ENCODE data around the gene P2RY6.
"Not testable (repeated sequence)": the region's sequence is repeated elsewhere in the genome, so short reads cannot be mapped to it uniquely, and the experiment has no call there.

The P2RY6 gene

DNA sequence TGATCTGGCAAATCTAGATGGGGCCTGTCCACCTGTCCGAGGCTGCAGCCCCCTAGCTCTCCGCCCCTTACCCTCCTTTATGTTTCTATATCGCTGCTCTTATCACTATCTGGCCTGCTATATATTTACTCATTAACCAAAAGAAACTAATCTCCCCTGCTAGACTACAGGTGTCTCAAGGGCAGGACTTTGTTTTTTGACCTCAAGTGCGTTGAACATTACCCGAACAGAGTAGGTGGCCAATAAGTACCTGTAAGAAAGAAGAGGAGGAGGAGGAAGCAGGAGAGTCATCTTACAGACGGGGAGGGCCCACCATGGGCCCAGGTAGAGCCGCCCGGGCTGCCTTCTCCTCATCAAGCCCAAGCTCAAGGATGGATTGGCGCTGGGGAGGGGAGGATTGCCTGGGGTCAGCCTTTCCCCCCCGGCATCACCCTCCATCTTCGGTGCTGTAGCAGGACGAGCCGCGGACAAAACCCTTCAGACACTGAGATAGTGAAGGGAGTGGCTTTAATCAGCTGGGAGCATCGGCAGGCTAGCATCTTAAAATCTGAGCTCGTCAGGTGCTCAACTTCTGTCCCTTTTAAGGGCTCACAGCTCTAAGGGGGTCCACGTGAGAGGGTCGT lies 1.2 kb upstream of the P2RY6 start:
- no peak for DNase-seq (ENCODE audit: low read depth)
- TF ChIP-seq, protein P1, sequence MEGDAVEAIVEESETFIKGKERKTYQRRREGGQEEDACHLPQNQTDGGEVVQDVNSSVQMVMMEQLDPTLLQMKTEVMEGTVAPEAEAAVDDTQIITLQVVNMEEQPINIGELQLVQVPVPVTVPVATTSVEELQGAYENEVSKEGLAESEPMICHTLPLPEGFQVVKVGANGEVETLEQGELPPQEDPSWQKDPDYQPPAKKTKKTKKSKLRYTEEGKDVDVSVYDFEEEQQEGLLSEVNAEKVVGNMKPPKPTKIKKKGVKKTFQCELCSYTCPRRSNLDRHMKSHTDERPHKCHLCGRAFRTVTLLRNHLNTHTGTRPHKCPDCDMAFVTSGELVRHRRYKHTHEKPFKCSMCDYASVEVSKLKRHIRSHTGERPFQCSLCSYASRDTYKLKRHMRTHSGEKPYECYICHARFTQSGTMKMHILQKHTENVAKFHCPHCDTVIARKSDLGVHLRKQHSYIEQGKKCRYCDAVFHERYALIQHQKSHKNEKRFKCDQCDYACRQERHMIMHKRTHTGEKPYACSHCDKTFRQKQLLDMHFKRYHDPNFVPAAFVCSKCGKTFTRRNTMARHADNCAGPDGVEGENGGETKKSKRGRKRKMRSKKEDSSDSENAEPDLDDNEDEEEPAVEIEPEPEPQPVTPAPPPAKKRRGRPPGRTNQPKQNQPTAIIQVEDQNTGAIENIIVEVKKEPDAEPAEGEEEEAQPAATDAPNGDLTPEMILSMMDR (IDR thresholded peaks at IDR 0.05; ENCODE audit: low read depth, low read length, missing control alignments) = no peak

DNA sequence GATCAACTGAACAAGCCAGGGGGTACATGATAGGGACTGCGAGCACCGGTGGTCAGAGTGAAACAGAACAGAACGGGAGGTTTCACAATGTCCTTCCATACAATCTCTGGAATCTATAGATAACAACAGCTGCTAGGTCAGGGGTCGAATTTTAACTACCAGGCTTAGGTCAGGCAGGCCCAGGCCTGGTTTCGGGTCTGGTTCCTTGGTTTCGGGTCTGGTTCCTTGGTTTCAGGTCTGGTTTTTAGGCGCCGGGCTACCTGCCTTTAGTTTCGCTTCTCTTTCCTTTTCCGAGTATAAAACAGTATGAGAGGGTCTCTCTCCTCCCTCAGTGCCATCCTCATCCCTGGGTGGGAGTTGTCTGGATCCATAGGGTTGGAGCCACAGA lies 666 bp upstream of the P2RY6 start:
- in situ Hi-C loops (cut with HindIII; ENCODE audit: low sequenced_read_pairs); DNase-seq (ENCODE audit: low read depth); H3K4me3 ChIP-seq (ENCODE audit: low read depth, low read length): not testable (repeated sequence)

More for the DNA sequence above, 1.2 kb upstream of the P2RY6 start:
- in situ Hi-C loops (cut with HindIII; ENCODE audit: low sequenced_read_pairs) = no loop called here
- H3K4me3 ChIP-seq (ENCODE audit: low read depth, low read length) = no peak overlapping the region

DNA sequence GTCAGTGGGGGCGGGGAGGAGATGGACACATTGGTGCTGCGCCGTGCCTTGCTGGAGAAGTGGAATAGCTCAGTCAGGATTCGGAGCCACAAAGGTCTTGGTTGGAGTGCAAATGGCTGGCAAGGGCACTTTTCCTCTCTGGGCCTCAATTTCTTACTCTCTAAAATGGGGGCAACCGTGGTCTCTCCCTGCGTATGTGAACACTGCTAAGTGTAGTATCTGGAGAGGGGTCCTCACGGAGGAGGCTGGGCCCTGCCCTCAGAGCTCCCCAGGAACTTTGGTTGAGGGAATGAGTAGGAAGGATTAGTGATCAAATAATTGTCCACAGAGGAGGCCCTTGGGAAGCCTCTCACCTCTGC lies 521 bp downstream of the P2RY6 start:
- TF ChIP-seq, protein P1 (IDR thresholded peaks at IDR 0.05; ENCODE audit: low read depth, low read length, missing control alignments) = no peak
- in situ Hi-C loops (cut with HindIII; ENCODE audit: low sequenced_read_pairs) = no loop called here
- DNase-seq (ENCODE audit: low read depth) = no peak
- no peak overlapping the region for H3K4me3 ChIP-seq (ENCODE audit: low read depth, low read length)

DNA sequence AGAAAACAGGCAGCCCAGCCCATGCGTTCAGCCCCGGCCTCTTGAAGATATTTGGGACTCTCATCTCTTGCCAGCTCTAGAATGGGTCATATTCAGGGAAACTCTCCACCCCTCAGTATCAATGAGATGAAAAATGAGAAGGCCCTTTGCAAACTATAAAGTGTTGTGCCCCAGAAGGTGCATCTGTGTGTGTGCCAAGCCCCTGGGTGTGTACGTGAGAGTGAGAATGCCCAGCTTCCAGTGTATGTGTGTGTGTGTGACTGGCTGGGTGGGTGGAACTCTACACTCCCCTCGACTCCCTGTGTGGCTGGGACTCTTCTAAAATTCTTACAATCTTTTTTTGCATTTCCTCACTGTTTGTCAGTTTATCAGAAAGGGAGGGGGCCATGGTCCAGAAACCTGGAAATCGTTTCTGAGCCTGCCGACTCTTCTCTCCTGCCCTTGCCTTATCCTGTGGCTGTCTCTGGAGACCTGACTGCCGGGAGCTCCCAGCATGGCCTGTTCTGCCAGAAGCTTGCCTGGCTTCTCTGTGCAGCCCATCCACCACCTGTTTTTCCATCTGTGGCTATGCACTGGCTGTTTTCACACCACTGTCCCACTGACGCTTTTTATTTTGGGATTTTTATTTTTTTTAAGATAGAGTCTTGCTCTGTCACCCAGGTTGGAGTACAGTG lies 1.2 kb downstream of the P2RY6 start:
- H3K4me3 ChIP-seq (ENCODE audit: low read depth, low read length) = no peak overlapping the region
- no peak for DNase-seq (ENCODE audit: low read depth)
- in situ Hi-C loops (cut with HindIII; ENCODE audit: low sequenced_read_pairs) = no loop called here
- TF ChIP-seq, protein P1 (IDR thresholded peaks at IDR 0.05; ENCODE audit: low read depth, low read length, missing control alignments) = no peak

DNA sequence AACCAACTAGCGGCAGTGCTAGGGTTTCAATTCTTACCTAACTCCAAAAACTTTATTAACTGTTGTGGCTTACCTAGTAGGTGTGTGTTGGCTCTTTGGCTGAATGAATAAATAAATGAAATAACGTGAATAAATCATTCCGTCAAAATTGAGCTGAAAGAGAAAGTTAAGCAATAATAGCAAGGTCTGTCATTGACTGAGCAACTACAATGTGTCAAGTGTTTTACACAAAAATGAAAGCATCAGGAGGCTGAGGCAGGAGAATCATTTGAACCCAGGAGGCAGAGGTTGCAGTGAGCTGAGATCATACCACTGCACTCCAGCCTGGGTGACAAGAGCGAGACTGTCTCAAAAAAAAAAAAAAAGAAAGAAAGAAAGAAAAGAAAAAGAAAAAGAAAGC lies 2.1 kb downstream of the P2RY6 start:
- DNase-seq (ENCODE audit: low read depth); in situ Hi-C loops (cut with HindIII; ENCODE audit: low sequenced_read_pairs); H3K4me3 ChIP-seq (ENCODE audit: low read depth, low read length): not testable (repeated sequence)

DNA sequence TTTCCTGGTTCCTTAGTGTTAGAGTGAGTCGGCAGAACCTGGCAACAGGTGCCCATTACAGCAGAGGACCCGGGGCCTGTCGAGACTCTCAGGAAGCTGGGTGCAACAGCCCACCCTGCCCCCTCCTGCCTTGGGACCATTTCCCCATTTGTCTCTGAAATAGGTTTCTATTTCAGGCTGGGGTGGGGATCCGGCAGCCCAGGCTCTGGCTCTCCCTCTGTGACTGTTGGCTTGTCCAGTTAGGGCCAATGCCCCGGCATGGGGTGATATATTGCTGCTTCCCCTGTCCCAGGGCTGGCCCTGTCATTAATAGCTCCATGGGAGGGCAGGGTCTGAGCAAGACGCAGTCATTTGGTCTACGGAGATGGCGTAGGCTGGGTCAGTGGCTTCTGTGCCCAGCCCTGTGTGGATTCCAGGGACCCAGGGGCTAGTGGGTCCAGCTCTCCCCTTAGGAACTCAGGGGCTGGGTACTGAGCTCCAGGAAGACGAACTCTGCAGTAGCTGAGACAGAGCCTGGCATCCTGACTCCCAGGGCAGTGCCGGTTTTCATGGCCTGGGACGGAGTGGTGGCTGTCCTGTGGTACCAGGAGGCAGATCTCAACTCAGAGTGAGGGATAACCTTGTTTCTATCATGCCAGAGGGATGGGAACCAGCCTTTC lies 2.7 kb downstream of the P2RY6 start:
- DNase-seq (ENCODE audit: low read depth) = no peak
- in situ Hi-C loops (cut with HindIII; ENCODE audit: low sequenced_read_pairs) = no loop called here
- H3K4me3 ChIP-seq (ENCODE audit: low read depth, low read length) = no peak overlapping the region
- TF ChIP-seq, protein P1 (IDR thresholded peaks at IDR 0.05; ENCODE audit: low read depth, low read length, missing control alignments) = no peak

DNA sequence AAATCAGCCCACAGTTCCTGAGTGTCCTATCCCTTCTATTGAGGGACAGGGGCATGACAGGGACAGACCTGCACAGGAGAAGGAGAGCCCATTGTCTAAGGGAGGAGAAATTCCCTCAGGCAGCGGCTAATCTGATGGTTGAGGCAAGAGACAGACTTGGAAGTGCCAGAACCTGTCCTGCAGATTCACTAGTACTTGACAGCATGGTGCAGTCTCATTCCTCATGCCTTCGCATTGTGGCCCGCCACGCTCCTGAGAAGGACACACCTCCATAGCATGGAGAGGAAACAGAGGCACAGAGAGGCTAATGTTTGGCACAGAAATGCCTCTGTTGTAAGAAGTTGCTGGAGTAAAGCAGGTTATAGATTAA lies 3.2 kb downstream of the P2RY6 start:
- H3K4me3 ChIP-seq (ENCODE audit: low read depth, low read length) = no peak overlapping the region
- in situ Hi-C loops (cut with HindIII; ENCODE audit: low sequenced_read_pairs) = no loop called here
- TF ChIP-seq, protein P1 (IDR thresholded peaks at IDR 0.05; ENCODE audit: low read depth, low read length, missing control alignments) = no peak
- no peak for DNase-seq (ENCODE audit: low read depth)
